ENCODE measurements around the gene IGFBP7. TPM values are rescaled to one million over a fixed set of nuclear protein-coding genes. Genes with fewer than 3 reads are reported as not detected.

IGFBP7 gene
- total and polyA plus RNA-seq, 10 of the 15 experiments (the other 5 are each of a cell fraction or from before 2014, with no cell fraction given), result 0.69 to 1.9 (median 1.4) TPM; not detected in 5

DNA sequence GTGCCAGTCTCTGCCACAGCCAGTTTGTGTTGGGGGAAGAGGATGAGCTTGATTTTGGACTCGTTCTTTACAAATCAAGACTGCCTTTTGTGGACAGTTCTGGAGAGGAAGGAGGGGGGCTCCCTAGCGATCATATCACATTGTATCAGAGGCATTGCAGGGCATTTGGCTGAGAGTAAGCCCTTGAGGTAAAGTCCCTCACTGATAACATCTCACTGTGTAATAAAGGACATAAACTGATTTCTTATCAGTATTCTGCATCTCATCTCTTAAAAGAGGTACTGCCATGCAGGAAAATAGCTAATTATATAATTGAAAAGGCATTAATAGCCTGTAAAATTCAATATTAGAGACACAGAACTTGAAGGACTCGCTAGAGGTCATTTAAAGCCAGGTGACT, 6.1 kb upstream of the IGFBP7 start (continued):
- TF ChIP-seq, protein P1, sequence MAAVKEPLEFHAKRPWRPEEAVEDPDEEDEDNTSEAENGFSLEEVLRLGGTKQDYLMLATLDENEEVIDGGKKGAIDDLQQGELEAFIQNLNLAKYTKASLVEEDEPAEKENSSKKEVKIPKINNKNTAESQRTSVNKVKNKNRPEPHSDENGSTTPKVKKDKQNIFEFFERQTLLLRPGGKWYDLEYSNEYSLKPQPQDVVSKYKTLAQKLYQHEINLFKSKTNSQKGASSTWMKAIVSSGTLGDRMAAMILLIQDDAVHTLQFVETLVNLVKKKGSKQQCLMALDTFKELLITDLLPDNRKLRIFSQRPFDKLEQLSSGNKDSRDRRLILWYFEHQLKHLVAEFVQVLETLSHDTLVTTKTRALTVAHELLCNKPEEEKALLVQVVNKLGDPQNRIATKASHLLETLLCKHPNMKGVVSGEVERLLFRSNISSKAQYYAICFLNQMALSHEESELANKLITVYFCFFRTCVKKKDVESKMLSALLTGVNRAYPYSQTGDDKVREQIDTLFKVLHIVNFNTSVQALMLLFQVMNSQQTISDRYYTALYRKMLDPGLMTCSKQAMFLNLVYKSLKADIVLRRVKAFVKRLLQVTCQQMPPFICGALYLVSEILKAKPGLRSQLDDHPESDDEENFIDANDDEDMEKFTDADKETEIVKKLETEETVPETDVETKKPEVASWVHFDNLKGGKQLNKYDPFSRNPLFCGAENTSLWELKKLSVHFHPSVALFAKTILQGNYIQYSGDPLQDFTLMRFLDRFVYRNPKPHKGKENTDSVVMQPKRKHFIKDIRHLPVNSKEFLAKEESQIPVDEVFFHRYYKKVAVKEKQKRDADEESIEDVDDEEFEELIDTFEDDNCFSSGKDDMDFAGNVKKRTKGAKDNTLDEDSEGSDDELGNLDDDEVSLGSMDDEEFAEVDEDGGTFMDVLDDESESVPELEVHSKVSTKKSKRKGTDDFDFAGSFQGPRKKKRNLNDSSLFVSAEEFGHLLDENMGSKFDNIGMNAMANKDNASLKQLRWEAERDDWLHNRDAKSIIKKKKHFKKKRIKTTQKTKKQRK (IDR thresholded peaks at IDR 0.05; ENCODE audit: low read depth, low read length), result no peak
- TF ChIP-seq ETV6 (conservative IDR thresholded peaks at IDR 0.05 in 1 of 2, IDR thresholded peaks at IDR 0.05 in 1 of 2; ENCODE audit: borderline replicate concordance in 1 of 2, low read depth in 1 of 2) (no peak), HDGF (IDR thresholded peaks at IDR 0.05) (no peak), ZSCAN29 (IDR thresholded peaks at IDR 0.05) (no peak), TCF3 (IDR thresholded peaks at IDR 0.05; ENCODE audit: borderline replicate concordance, insufficient read depth, low read depth, low read length) (no peak), SP1 (IDR thresholded peaks at IDR 0.05; ENCODE audit: low read depth, low read length) (no peak), MYC (IDR thresholded peaks at IDR 0.05; ENCODE audit: insufficient read depth, insufficient read length, insufficient replicate concordance, low read length, severe bottlenecking) (no peak), MYB (IDR thresholded peaks at IDR 0.05; ENCODE audit: borderline replicate concordance, low read depth, low read length) (no peak)
- TF ChIP-seq, protein P2, sequence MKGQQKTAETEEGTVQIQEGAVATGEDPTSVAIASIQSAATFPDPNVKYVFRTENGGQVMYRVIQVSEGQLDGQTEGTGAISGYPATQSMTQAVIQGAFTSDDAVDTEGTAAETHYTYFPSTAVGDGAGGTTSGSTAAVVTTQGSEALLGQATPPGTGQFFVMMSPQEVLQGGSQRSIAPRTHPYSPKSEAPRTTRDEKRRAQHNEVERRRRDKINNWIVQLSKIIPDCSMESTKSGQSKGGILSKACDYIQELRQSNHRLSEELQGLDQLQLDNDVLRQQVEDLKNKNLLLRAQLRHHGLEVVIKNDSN (IDR thresholded peaks at IDR 0.05; ENCODE audit: borderline replicate concordance, extremely low read length, insufficient read depth, low read depth, low read length), result no peak
- TF ChIP-seq, protein P3, sequence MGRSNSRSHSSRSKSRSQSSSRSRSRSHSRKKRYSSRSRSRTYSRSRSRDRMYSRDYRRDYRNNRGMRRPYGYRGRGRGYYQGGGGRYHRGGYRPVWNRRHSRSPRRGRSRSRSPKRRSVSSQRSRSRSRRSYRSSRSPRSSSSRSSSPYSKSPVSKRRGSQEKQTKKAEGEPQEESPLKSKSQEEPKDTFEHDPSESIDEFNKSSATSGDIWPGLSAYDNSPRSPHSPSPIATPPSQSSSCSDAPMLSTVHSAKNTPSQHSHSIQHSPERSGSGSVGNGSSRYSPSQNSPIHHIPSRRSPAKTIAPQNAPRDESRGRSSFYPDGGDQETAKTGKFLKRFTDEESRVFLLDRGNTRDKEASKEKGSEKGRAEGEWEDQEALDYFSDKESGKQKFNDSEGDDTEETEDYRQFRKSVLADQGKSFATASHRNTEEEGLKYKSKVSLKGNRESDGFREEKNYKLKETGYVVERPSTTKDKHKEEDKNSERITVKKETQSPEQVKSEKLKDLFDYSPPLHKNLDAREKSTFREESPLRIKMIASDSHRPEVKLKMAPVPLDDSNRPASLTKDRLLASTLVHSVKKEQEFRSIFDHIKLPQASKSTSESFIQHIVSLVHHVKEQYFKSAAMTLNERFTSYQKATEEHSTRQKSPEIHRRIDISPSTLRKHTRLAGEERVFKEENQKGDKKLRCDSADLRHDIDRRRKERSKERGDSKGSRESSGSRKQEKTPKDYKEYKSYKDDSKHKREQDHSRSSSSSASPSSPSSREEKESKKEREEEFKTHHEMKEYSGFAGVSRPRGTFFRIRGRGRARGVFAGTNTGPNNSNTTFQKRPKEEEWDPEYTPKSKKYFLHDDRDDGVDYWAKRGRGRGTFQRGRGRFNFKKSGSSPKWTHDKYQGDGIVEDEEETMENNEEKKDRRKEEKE (IDR thresholded peaks at IDR 0.05), result no peak
- TF ChIP-seq, protein P4, sequence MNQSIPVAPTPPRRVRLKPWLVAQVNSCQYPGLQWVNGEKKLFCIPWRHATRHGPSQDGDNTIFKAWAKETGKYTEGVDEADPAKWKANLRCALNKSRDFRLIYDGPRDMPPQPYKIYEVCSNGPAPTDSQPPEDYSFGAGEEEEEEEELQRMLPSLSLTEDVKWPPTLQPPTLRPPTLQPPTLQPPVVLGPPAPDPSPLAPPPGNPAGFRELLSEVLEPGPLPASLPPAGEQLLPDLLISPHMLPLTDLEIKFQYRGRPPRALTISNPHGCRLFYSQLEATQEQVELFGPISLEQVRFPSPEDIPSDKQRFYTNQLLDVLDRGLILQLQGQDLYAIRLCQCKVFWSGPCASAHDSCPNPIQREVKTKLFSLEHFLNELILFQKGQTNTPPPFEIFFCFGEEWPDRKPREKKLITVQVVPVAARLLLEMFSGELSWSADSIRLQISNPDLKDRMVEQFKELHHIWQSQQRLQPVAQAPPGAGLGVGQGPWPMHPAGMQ (IDR thresholded peaks at IDR 0.05; ENCODE audit: borderline replicate concordance), result no peak
- TF ChIP-seq, protein P5, sequence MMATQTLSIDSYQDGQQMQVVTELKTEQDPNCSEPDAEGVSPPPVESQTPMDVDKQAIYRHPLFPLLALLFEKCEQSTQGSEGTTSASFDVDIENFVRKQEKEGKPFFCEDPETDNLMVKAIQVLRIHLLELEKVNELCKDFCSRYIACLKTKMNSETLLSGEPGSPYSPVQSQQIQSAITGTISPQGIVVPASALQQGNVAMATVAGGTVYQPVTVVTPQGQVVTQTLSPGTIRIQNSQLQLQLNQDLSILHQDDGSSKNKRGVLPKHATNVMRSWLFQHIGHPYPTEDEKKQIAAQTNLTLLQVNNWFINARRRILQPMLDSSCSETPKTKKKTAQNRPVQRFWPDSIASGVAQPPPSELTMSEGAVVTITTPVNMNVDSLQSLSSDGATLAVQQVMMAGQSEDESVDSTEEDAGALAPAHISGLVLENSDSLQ (IDR thresholded peaks at IDR 0.05), result no peak

Measured in GM12878 (cell line).